HCT116 (cell line): ENCODE measurements around the gene COQ8B. TPM values are rescaled to one million over a fixed set of nuclear protein-coding genes. Genes with fewer than 3 reads are reported as not detected.

Experiments used
- ATAC-seq: fragments of 200-7000 bp; cut with Tn5 transposase; 2 replicates; pipeline ENCODE4 v1.9.1; 2020; ENCODE audit warnings: mild to moderate bottlenecking, moderate library complexity
- BruUV-seq: library from RNA; stranded (reverse); fragments of 400-500 nt; replicated peaks from 2 replicates; lab custom pipeline; 2021; lab: Mats Ljungman, UMichigan
- CTCF ChIA-PET: fragments of 300-600 bp; sonication (Branson Sonifier 250); formaldehyde crosslinking; loops from one replicate; lab custom pipeline; 2021; ENCODE audit warnings: antibody characterized with exemption; lab: Charles Lee
- POLR2A ChIA-PET: fragments of 300-600, 350-600 bp; sonication (Branson Sonifier 250); formaldehyde crosslinking; loops from one replicate; lab custom pipeline; 2021; ENCODE audit warnings: antibody characterized with exemption; lab: Charles Lee
- RAD21 ChIA-PET, 2 experiments: fragments of 300-600 bp; sonication (Branson Sonifier 250); formaldehyde crosslinking; loops; one replicate each; lab custom pipeline; 2023; ENCODE audit warnings: low total read pairs in 2 of 2; ENCODE audit not compliant: uncharacterized antibody in 2 of 2, unreplicated experiment in 2 of 2, low non-redundant PET in 1 of 2; lab: Charles Lee
- DNase-seq: peaks from one replicate; pipeline ENCODE4 v3.0.0-alpha.2; 2010; ENCODE audit warnings: low read depth, low spot score
- H2AFZ ChIP-seq: fragments of 200-600 bp; shearing (Covaris generic), sonication (generic); 2 replicates; pipeline ENCODE4 v1.6.1; 2017; ENCODE audit warnings: low read depth, mixed run types, mixed read lengths, antibody characterized with exemption, low read length; ENCODE audit not compliant: poor library complexity, severe bottlenecking
- H3K27ac ChIP-seq: 2 replicates; pipeline ENCODE4 v1.5.1; 2012; ENCODE audit warnings: low read depth, low read length
- H3K27me3 ChIP-seq: fragments of 200-600 bp; sonication (generic); 2 replicates; pipeline ENCODE4 v1.6.1; 2016; ENCODE audit warnings: mixed run types, low read length, mixed read lengths; ENCODE audit not compliant: insufficient read depth
- H3K36me3 ChIP-seq, 2 experiments: fragments of 200-500 bp in 1 of 2; fragments of 200-600 bp in 1 of 2; sonication (Bioruptor generic) in 1 of 2; sonication (generic) in 1 of 2; 2 replicates each; pipeline versions ENCODE4 v1.5.1 to v1.6.1; 2014 to 2016; ENCODE audit warnings: low read length in 2 of 2, inconsistent platforms in 1 of 2, mixed read lengths in 1 of 2, mixed run types in 1 of 2; ENCODE audit not compliant: insufficient read depth in 2 of 2, control insufficient read depth in 1 of 2
- H3K4me1 ChIP-seq, 2 experiments: fragments of 200-600 bp in 1 of 2; sonication (generic) in 1 of 2; 2 replicates each; pipeline versions ENCODE4 v1.5.1 to v1.6.1; 2012 to 2017; ENCODE audit warnings: low read length in 2 of 2, inconsistent platforms in 1 of 2, mild to moderate bottlenecking in 1 of 2, mixed read lengths in 1 of 2, mixed run types in 1 of 2, moderate library complexity in 1 of 2; ENCODE audit not compliant: insufficient read depth in 2 of 2, control insufficient read depth in 1 of 2
- H3K4me2 ChIP-seq: fragments of 200-600 bp; sonication (generic); 2 replicates; pipeline ENCODE4 v1.6.1; 2017; ENCODE audit warnings: mixed run types, low read length, mixed read lengths
- H3K4me3 ChIP-seq, 2 experiments: fragments of 200-600 bp in 1 of 2; sonication (generic) in 1 of 2; replicated peaks in 1 of 2; 2 replicates each; pipeline ENCODE4 v1.5.1; 2011 to 2016; ENCODE audit warnings: low read length in 2 of 2, control low read depth in 1 of 2, low read depth in 1 of 2, mild to moderate bottlenecking in 1 of 2, mixed read lengths in 1 of 2, mixed run types in 1 of 2
- H3K79me2 ChIP-seq: fragments of 200-600 bp; sonication (generic); 2 replicates; pipeline ENCODE4 v1.6.1; 2017; ENCODE audit warnings: mild to moderate bottlenecking, mixed run types, low read length, moderate library complexity, mixed read lengths; ENCODE audit not compliant: insufficient read depth
- H3K9ac ChIP-seq: fragments of 200-600 bp; sonication (generic); 2 replicates; pipeline ENCODE4 v1.6.1; 2016; ENCODE audit warnings: low read length, mixed read lengths
- H3K9me2 ChIP-seq: fragments of 200-600 bp; sonication (generic), shearing (Covaris generic); 2 replicates; pipeline ENCODE4 v1.6.1; 2017; ENCODE audit warnings: mixed run types, mild to moderate bottlenecking, moderate library complexity; ENCODE audit not compliant: insufficient read depth
- H3K9me3 ChIP-seq, 2 experiments: fragments of 200-500 bp in 1 of 2; fragments of 200-600 bp in 1 of 2; sonication (Bioruptor generic) in 1 of 2; sonication (generic) in 1 of 2; 2 replicates each; pipeline ENCODE4 v1.6.1; 2014 to 2017; ENCODE audit warnings: low read length in 2 of 2, mixed read lengths in 2 of 2, inconsistent platforms in 1 of 2, low read depth in 1 of 2, mild to moderate bottlenecking in 1 of 2, mixed run types in 1 of 2, moderate library complexity in 1 of 2; ENCODE audit not compliant: control insufficient read depth in 1 of 2, insufficient read depth in 1 of 2
- H4K20me1 ChIP-seq: fragments of 200-600 bp; sonication (generic), shearing (Covaris generic); 2 replicates; pipeline ENCODE4 v1.6.1; 2017; ENCODE audit warnings: mixed run types, mild to moderate bottlenecking, moderate library complexity; ENCODE audit not compliant: insufficient read depth
- EGR1 ChIP-seq: IDR thresholded peaks from 2 replicates; pipeline ENCODE4 v1.6.1; 2012; ENCODE audit warnings: low read depth
- ELF1 ChIP-seq: IDR thresholded peaks from 2 replicates; pipeline ENCODE4 v1.6.1; 2012; ENCODE audit warnings: low read depth, borderline replicate concordance
- EZH2 ChIP-seq: fragments of 200-600 bp; sonication (generic); IDR thresholded peaks from 2 replicates; pipeline ENCODE4 v1.6.1; 2017; ENCODE audit warnings: antibody characterized with exemption, mixed run types
- EZH2phosphoT487 ChIP-seq: fragments of 200-600 bp; IDR thresholded peaks from 2 replicates; pipeline ENCODE4 v1.6.1; 2018; ENCODE audit warnings: antibody characterized with exemption, borderline replicate concordance
- JUND ChIP-seq: IDR thresholded peaks from 2 replicates; pipeline ENCODE4 v1.6.1; 2012
- SIN3A ChIP-seq: IDR thresholded peaks from 2 replicates; pipeline ENCODE4 v1.6.1; 2012; ENCODE audit warnings: low read depth
- SP1 ChIP-seq: IDR thresholded peaks from 2 replicates; pipeline ENCODE4 v1.6.1; 2012; ENCODE audit warnings: low read depth
- SRF ChIP-seq: IDR thresholded peaks from 2 replicates; pipeline ENCODE4 v1.6.1; 2012; ENCODE audit warnings: low read depth
- TCF7L2 ChIP-seq: IDR thresholded peaks from 2 replicates; pipeline ENCODE4 v1.7.0; 2011; ENCODE audit warnings: borderline replicate concordance, inconsistent platforms; ENCODE audit not compliant: insufficient read depth, insufficient read length; ENCODE audit errors: extremely low read depth
- ZBTB33 ChIP-seq: IDR thresholded peaks from 2 replicates; pipeline ENCODE4 v1.6.1; 2011; ENCODE audit warnings: mild to moderate bottlenecking, low read length, moderate library complexity; ENCODE audit not compliant: insufficient replicate concordance; ENCODE audit errors: extremely low read depth
- ZFX ChIP-seq: fragments of 450-650 bp; IDR thresholded peaks from 2 replicates; pipeline ENCODE4 v1.6.1; 2017
- ZNF274 ChIP-seq: fragments of 200-500 bp; sonication (Bioruptor generic); IDR thresholded peaks from 2 replicates; pipeline ENCODE4 v1.6.1; 2014; ENCODE audit warnings: mild to moderate bottlenecking, low read depth, low read length, inconsistent platforms
- intact Hi-C: fragments of 100-400 bp; cut with micrococcal nuclease; formaldehyde crosslinking; loops from 2 replicates; pipeline ENCODE4 v1.10.0; 2022
- total RNA-seq: library from RNA; stranded (reverse); gene quantifications from one replicate; pipeline ENCODE4 v1.2.1, GENCODE V29; 2021; ENCODE audit not compliant: unreplicated experiment
- TF ChIP-seq, protein P1 (sequence below): IDR thresholded peaks from 2 replicates; pipeline ENCODE4 v1.6.1; 2012
- TF ChIP-seq, protein P2 (sequence below), 3 experiments: fragments of 200-600 bp in 1 of 3; sonication (generic) in 1 of 3; IDR thresholded peaks in 2 of 3; conservative IDR thresholded peaks in 1 of 3; 2 replicates each; pipeline ENCODE4 v1.5.1; 2012 to 2017; ENCODE audit warnings: low read depth in 2 of 3, low read length in 2 of 3, antibody characterized with exemption in 1 of 3, borderline replicate concordance in 1 of 3, control low read depth in 1 of 3, mild to moderate bottlenecking in 1 of 3, mixed read lengths in 1 of 3, mixed run types in 1 of 3, moderate library complexity in 1 of 3; ENCODE audit not compliant: insufficient read depth in 1 of 3

COQ8B gene
- total RNA-seq, 1 experiment from 2014 or later: 47.1 TPM

DNA sequence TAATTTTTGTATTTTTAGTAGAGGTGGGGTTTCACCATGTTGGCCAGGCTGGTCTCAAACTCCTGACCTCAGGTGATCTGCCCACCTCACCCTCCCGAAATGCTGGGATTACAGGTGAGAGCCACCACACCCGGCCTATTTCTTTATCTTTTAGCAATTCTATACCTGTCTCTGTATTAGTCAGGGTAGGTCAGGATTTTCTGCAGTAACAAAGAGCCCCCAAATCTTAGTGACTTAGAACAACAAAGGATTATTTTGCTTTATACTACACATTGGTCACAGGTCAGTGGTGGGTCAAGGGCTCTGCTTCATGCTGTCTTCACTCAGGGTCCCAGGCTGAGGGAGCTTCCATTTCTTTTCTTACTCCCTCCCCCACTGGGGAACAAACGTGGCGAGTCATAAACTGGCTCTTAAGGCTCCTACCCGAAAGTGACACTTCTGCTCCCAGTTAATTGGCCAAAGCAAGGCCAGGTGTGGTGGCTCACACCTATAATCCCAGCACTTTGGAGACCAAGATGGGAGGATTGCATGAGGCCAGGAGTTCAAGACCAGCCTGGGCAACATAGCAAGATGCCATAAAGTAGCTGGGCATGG is 7.1 kb upstream of the COQ8B start (continued):
- TF ChIP-seq ZBTB33: no peak
- TF ChIP-seq TCF7L2: no peak
- TF ChIP-seq, protein P1, sequence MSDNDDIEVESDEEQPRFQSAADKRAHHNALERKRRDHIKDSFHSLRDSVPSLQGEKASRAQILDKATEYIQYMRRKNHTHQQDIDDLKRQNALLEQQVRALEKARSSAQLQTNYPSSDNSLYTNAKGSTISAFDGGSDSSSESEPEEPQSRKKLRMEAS: no peak

GRCh38 chr19:40721936-40722661 is 5.4 kb upstream of the COQ8B start:
- intact Hi-C loops: no loop called here
- no peaks in the 10 kb centered on the region for H4K20me1 ChIP-seq
- TF ChIP-seq ZNF274 (no peak), EZH2 (no peak), EZH2phosphoT487 (no peak), EGR1 (no peak), ZBTB33 (no peak), ZFX (no peak), SIN3A (no peak), SP1 (no peak), JUND (no peak), ELF1 (no peak), SRF (no peak)
- TF ChIP-seq, protein P2, sequence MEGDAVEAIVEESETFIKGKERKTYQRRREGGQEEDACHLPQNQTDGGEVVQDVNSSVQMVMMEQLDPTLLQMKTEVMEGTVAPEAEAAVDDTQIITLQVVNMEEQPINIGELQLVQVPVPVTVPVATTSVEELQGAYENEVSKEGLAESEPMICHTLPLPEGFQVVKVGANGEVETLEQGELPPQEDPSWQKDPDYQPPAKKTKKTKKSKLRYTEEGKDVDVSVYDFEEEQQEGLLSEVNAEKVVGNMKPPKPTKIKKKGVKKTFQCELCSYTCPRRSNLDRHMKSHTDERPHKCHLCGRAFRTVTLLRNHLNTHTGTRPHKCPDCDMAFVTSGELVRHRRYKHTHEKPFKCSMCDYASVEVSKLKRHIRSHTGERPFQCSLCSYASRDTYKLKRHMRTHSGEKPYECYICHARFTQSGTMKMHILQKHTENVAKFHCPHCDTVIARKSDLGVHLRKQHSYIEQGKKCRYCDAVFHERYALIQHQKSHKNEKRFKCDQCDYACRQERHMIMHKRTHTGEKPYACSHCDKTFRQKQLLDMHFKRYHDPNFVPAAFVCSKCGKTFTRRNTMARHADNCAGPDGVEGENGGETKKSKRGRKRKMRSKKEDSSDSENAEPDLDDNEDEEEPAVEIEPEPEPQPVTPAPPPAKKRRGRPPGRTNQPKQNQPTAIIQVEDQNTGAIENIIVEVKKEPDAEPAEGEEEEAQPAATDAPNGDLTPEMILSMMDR (IDR thresholded peaks at IDR 0.05 in 2 of 3, conservative IDR thresholded peaks at IDR 0.05 in 1 of 3; ENCODE audit: borderline replicate concordance in 1 of 3, insufficient read depth in 1 of 3, low read depth in 2 of 3, low read length in 2 of 3): no peak

More at GRCh38 chr19:40721936-40722661, 5.4 kb upstream of the COQ8B start:
- Histone ChIP-seq H3K4me1 (peaks cover 9 to 41% of the 10 kb centered on the region in 2 experiments), H3K9me3 (no peaks in the 10 kb centered on the region), H3K4me3 (no peak overlapping the region), H3K4me2 (no peak overlapping the region), H3K36me3 (peaks cover 5 to 33% of the 10 kb centered on the region in 2 experiments), H3K9me2 (no peaks in the 10 kb centered on the region), H3K79me2 (peaks cover 72% of the 10 kb centered on the region), H3K27ac (no peak overlapping the region), H3K27me3 (no peaks in the 10 kb centered on the region), H2AFZ (no peak overlapping the region), H3K9ac (no peak overlapping the region)
- BruUV-seq: no TSS peak
- POLR2A ChIA-PET: interaction anchor here (1.2 kb wide), 1 partner anchor 28 kb away, joined by 4 read pairs; the partner anchor contains the start of genes ACTMAP and SNRPA
- RAD21 ChIA-PET: no interaction called here
- CTCF ChIA-PET: no interaction called here
- DNase-seq (no peak), ATAC-seq (no peak)
